ENCODE results near the gene CHKA. TPM values are rescaled to one million over a fixed set of nuclear protein-coding genes. Genes with fewer than 3 reads are reported as not detected.

CHKA gene
- total and polyA plus RNA-seq, 2 experiments from 2014 or later, result 37.1 to 94.4 TPM

- Histone ChIP-seq H3F3A (replicated peaks; ENCODE audit: low read depth) (peaks cover 19% of the 10 kb centered on the region; the same call in 1 of the 2 replicates), H3K9me2 (ENCODE audit: insufficient read depth) (no peaks in the 10 kb centered on the region), H4K20me1 (replicated peaks; ENCODE audit: insufficient read depth) (peaks cover 3% of the 10 kb centered on the region), H3K4me3 (no peak overlapping the region), H3K27ac (ENCODE audit: low read depth) (no peak overlapping the region), H3K36me3 (ENCODE audit: insufficient read depth) (no peaks in the 10 kb centered on the region; the same call in 1 of the 2 replicates), H3K27me3 (ENCODE audit: insufficient read depth) (no peaks in the 10 kb centered on the region), H3K4me2 (no peak overlapping the region), H3K4me1 (ENCODE audit: insufficient read depth) (peaks cover 6% of the 10 kb centered on the region; the same call in 1 of the 2 replicates), H2AFZ (no peak overlapping the region), H3K79me2 (replicated peaks; ENCODE audit: insufficient read depth) (no peaks in the 10 kb centered on the region)
- Mint-ChIP-seq H3K36me3 (ENCODE audit: low read depth) (peaks cover 15% of the 10 kb centered on the region; the same call in 2 of the 3 replicates), H3K27ac (peak overlapping the region; percentile 51), H3K4me3 (no peak overlapping the region), H3K9me3 (no peaks in the 10 kb centered on the region; the same call in 2 of the 3 replicates), H3K4me1 (peaks cover 23% of the 10 kb centered on the region), H3K27me3 (ENCODE audit: insufficient read depth, low read depth, poor library complexity) (peaks cover 26% of the 10 kb centered on the region)
- ATAC-seq (peak; percentile 26), DNase-seq (ENCODE audit: low spot score) (peak; percentile 57)
- TF ChIP-seq POLR2AphosphoS5 (IDR thresholded peaks at IDR 0.05; ENCODE audit: low read depth), result peak; percentile 56
- no peak for TF ChIP-seq STAT1 (IDR thresholded peaks at IDR 0.05; ENCODE audit: unreplicated experiment)
These were observed 69.7 kb downstream of the CHKA start for GRCh38 chr11:68051191-68052136.

- no peaks in the 10 kb centered on the region; the same call in 2 of the 3 replicates for H3K9me3 Mint-ChIP-seq
- H3K9me2 ChIP-seq (ENCODE audit: insufficient read depth), result no peaks in the 10 kb centered on the region
- H3K4me1 ChIP-seq (ENCODE audit: insufficient read depth), result peaks cover 6% of the 10 kb centered on the region; the same call in 1 of the 2 replicates
- H3K4me1 Mint-ChIP-seq, result peaks cover 19% of the 10 kb centered on the region
- H2AFZ ChIP-seq, result no peak overlapping the region
- no peak overlapping the region for H3K4me3 ChIP-seq
- no peaks in the 10 kb centered on the region for H3K79me2 ChIP-seq (replicated peaks; ENCODE audit: insufficient read depth)
- ATAC-seq (no peak; the same call in 2 of the 3 replicates), DNase-seq (ENCODE audit: low spot score) (no peak)
- no peak overlapping the region for H3K27ac ChIP-seq (ENCODE audit: low read depth)
- TF ChIP-seq CTCF (conservative IDR thresholded peaks at IDR 0.05; ENCODE audit: low read depth in 2 of 2) (no peak), ZNF114 (CRISPR knock-in tag; IDR thresholded peaks at IDR 0.05) (no peak), JUNB (IDR thresholded peaks at IDR 0.05; ENCODE audit: unreplicated experiment) (no peak), REST (IDR thresholded peaks at IDR 0.05; ENCODE audit: unreplicated experiment) (no peak), ETS1 (IDR thresholded peaks at IDR 0.05) (no peak), STAT1 (IDR thresholded peaks at IDR 0.05; ENCODE audit: unreplicated experiment) (no peak), EZH2phosphoT487 (IDR thresholded peaks at IDR 0.05; ENCODE audit: unreplicated experiment) (no peak), CREB1 (CRISPR knock-in tag; IDR thresholded peaks at IDR 0.05; ENCODE audit: low read depth) (no peak), ZNF331 (CRISPR knock-in tag; IDR thresholded peaks at IDR 0.05; ENCODE audit: low read depth) (no peak)
- H3K36me3 ChIP-seq (ENCODE audit: insufficient read depth), result no peaks in the 10 kb centered on the region; the same call in 1 of the 2 replicates
- H3K27ac Mint-ChIP-seq, result 0 out of 2 replicates have a peak overlapping the region, but pooled peaks have one; percentile 31
- H3F3A ChIP-seq (replicated peaks; ENCODE audit: low read depth), result peaks cover 19% of the 10 kb centered on the region; the same call in 1 of the 2 replicates
- no peak overlapping the region for H3K4me2 ChIP-seq
- peaks cover 3% of the 10 kb centered on the region; the same call in 1 of the 2 replicates for H4K20me1 ChIP-seq (replicated peaks; ENCODE audit: insufficient read depth)
- H3K27me3 ChIP-seq (ENCODE audit: insufficient read depth), result no peaks in the 10 kb centered on the region
- H3K27me3 Mint-ChIP-seq (ENCODE audit: insufficient read depth, low read depth, poor library complexity), result peaks cover 25% of the 10 kb centered on the region
- H3K4me3 Mint-ChIP-seq, result no peak overlapping the region
- peaks cover 14% of the 10 kb centered on the region; the same call in 2 of the 3 replicates for H3K36me3 Mint-ChIP-seq (ENCODE audit: low read depth)
These were observed 70.8 kb downstream of the CHKA start for GRCh38 chr11:68050371-68050841.
